ENCODE data around the gene ATF5.
A peak's percentile ranks its signal among the peaks of the same experiment; 100 is the strongest.

The ATF5 gene

DNA sequence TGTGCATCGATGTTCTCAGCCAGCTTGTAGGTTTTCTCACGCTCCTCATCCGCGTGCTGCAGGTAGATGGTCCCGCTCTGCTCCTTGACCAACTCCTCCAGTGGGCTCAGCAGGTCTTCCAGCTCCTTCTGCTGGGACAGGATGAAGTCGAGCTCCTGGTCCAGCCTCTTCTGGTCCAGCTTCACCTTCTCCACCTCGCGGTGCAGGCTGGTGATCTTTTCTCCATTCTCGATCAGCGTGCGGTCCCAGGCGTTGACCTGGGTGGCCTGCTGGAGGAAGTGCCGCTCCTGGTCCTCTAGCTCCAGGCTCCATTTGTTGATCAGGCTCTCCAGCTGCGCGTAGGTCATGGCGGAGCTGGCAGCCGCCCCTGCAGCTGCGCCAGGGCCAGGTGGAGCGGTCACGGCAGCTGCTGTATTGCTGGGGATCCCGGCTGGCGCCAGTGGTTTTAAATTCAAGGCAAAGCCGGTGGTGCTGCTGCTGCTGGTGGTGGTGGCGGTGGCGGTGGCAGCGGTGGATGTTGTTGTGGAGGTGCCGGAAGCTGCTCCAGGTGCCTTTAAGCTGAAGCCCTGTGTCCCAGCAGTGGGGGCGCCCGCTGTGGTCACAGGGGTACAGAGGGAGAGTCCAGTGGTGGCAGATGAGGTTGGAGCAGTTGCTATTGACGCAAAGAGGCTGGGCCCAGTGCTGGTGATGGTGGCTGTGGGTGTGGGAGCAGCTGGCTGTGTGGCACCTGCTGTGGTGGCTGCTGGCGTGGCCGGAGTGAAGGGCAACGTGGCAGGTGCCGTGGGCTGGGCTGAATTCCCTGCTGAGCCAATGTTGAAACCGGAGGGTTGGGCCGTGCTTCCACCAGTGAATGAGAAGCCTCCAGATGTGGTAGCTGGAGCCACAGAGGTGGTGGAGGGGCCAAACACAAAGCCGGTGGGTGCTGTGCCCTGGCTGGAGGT, 20.3 kb upstream of the ATF5 start:
- TF ChIP-seq, protein P1, sequence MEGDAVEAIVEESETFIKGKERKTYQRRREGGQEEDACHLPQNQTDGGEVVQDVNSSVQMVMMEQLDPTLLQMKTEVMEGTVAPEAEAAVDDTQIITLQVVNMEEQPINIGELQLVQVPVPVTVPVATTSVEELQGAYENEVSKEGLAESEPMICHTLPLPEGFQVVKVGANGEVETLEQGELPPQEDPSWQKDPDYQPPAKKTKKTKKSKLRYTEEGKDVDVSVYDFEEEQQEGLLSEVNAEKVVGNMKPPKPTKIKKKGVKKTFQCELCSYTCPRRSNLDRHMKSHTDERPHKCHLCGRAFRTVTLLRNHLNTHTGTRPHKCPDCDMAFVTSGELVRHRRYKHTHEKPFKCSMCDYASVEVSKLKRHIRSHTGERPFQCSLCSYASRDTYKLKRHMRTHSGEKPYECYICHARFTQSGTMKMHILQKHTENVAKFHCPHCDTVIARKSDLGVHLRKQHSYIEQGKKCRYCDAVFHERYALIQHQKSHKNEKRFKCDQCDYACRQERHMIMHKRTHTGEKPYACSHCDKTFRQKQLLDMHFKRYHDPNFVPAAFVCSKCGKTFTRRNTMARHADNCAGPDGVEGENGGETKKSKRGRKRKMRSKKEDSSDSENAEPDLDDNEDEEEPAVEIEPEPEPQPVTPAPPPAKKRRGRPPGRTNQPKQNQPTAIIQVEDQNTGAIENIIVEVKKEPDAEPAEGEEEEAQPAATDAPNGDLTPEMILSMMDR (conservative IDR thresholded peaks at IDR 0.05; ENCODE audit: low read depth, low read length): no peak
- DNase-seq (ENCODE audit: low read depth): no peak
- no peak overlapping the region for H3K4me3 ChIP-seq (ENCODE audit: low read depth, low read length)

DNA sequence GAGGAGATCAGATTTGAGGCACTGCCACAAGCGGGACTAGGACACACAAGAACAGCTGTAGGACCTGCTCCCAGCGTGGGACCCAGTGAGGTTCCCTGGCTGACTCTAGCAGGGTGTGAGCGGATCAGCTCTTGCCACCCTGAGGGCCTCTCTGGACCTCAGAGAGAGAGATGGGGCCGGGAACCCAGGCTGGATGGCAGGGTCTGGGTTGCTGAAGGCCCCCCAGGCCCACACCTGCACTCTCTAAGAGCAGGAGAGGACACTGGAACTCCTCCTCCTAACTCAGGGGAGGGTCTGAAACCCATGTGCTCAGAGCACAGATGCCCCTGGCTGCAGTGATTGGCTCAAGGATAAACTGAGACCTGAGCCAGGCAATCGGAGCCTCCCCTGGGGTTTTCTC, 18.8 kb upstream of the ATF5 start:
- no peak for DNase-seq (ENCODE audit: low read depth)
- no peak overlapping the region for H3K4me3 ChIP-seq (ENCODE audit: low read depth, low read length)
- TF ChIP-seq, protein P1 (conservative IDR thresholded peaks at IDR 0.05; ENCODE audit: low read depth, low read length): no peak

DNA sequence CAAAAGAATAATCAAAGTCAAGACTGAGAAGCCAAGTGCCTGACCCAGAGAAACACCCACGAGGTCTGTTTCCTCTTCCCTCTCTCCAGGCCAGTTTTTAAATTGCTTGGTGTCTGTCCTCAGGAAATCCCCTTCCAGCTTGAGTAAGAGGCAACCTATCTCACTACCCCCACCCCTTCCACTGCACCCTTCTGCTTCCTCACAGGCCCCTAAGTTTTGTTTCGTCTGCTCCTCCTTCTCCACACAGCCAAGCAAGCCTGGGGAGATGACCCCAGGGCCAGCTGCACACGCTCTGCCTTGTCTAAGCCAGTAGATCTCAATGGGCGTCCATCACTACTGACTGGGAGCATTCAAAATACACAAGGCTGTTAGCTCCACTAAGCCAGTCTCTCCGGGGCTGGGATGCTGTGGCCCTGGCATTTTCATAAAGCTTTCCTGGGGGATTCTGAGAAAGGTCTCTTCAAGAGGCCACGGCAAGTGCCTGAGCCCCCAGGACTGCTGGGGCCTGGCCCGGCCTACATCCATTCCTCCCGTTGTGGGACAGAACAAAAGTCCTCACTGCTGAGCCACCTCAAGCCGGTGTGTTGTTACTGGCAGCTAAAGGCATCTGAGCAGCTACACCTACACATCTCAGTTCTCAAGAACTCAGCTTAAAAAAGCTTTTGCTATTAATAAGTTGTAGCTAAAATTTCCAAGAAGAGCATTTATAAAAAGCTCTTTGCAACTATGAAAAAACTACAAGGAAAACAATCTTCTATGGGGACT, 17.4 kb upstream of the ATF5 start:
- TF ChIP-seq, protein P1 (conservative IDR thresholded peaks at IDR 0.05; ENCODE audit: low read depth, low read length): no peak
- peak; percentile 66 for DNase-seq (ENCODE audit: low read depth)
- H3K4me3 ChIP-seq (ENCODE audit: low read depth, low read length): no peak overlapping the region

DNA sequence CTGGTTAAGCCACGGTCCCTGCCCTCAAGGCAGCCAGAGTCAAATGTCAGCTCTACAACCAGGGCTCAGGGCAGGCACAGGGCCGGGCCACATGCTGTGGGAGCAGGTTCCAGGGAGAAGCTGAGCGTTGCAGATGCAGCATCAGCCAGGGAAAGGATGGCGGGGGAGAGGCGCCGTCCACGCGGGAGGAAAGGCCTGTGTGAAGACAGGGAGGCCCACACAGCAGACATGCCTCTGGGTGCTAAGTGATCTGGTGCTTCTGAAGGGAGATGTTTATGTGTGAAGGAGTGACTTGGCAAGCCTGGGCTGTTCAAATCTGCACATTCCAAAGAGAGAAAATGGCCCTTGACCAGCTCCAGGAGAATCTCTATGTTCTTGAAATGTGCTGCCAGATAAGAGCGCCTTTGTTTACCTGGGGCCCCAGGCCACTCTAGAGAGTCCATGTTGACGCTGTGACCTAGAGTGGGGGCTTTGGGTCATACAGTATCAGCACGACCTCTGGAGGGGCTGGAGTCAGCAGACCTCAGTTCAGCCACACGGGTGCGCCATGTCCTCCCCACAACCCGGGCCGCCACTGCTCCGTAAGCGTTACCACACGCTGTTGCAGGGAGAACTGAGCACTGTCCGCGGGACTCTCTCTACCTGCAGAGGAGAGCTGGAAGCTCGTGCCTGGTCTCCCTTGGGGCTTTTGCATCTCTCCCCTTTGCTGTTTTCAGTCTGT, 15.9 kb upstream of the ATF5 start:
- no peak overlapping the region for H3K4me3 ChIP-seq (ENCODE audit: low read depth, low read length)
- peak; percentile 61 for DNase-seq (ENCODE audit: low read depth)
- TF ChIP-seq, protein P1 (conservative IDR thresholded peaks at IDR 0.05; ENCODE audit: low read depth, low read length): peak; percentile 19

DNA sequence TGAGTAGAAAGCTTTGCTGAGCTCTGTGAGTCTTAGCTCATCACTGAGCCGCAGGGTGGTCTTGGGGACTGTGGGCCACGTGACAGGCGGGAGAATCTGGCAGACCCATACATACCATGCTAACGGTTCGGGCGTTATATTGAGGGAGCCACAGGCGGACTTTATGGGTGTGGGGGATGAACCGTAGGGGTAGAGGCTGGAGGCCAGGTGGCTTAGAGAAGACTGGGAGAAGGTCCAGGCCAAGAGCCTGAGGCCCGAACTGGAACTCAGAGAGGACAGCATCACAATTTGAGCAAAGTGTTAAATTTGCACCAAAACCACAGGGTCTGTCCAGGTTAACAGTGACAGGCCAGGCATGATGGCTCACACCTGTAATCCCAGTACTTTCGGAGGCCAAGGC, 15.3 kb upstream of the ATF5 start:
- no peak for DNase-seq (ENCODE audit: low read depth)
- H3K4me3 ChIP-seq (ENCODE audit: low read depth, low read length): no peak overlapping the region
- TF ChIP-seq, protein P1 (conservative IDR thresholded peaks at IDR 0.05; ENCODE audit: low read depth, low read length): no peak

DNA sequence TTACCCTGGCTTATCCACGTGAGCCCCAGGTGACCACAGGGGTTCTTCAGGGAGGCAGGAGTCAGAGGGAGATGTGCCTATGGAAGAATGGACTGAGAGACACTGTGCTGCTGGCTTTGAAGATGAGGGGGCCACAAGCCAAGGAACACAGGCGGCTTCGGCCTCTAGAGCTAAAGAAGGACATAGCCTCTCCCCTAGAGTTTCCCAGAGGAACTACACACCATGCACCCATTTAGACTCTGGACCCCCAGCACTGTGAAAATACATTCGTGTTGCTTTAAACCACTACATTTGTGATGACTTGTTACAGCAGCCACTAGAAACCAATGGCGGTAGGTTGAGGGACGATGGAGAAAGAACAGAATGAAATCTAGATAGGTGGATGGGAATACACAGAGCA, 13.7 kb upstream of the ATF5 start:
- no peak for DNase-seq (ENCODE audit: low read depth)
- H3K4me3 ChIP-seq (ENCODE audit: low read depth, low read length): no peak overlapping the region
- TF ChIP-seq, protein P1 (conservative IDR thresholded peaks at IDR 0.05; ENCODE audit: low read depth, low read length): peak; percentile 5
